Fibroblast of the aortic adventitia (primary cell): ENCODE data around the gene PRSS33. TPM values are rescaled to one million over a fixed set of nuclear protein-coding genes. Genes with fewer than 3 reads are reported as not detected.

Experiments
- DNase-seq: peaks from one replicate; pipeline ENCODE4 v3.0.0-alpha.2; 2010; ENCODE audit warnings: low read depth
- H3K4me3 ChIP-seq: 2 replicates; pipeline ENCODE4 v1.5.1; 2011; ENCODE audit warnings: low read depth, mild to moderate bottlenecking, control low read depth, low read length, moderate library complexity
- total RNA-seq: library from RNA; depleted of rRNA; stranded (reverse); fragments of >200 nt; gene quantifications from 2 replicates; pipeline ENCODE4 v1.2.3, GENCODE V29; 2012; ENCODE audit warnings: low replicate concordance
- TF ChIP-seq, protein P1 (sequence below): IDR thresholded peaks from 2 replicates; pipeline ENCODE4 v1.5.1; 2011; ENCODE audit warnings: mild to moderate bottlenecking, low read length, control low read depth, inconsistent platforms; ENCODE audit not compliant: insufficient read depth

The PRSS33 gene
- total RNA-seq, 1 donor: not detected

DNA sequence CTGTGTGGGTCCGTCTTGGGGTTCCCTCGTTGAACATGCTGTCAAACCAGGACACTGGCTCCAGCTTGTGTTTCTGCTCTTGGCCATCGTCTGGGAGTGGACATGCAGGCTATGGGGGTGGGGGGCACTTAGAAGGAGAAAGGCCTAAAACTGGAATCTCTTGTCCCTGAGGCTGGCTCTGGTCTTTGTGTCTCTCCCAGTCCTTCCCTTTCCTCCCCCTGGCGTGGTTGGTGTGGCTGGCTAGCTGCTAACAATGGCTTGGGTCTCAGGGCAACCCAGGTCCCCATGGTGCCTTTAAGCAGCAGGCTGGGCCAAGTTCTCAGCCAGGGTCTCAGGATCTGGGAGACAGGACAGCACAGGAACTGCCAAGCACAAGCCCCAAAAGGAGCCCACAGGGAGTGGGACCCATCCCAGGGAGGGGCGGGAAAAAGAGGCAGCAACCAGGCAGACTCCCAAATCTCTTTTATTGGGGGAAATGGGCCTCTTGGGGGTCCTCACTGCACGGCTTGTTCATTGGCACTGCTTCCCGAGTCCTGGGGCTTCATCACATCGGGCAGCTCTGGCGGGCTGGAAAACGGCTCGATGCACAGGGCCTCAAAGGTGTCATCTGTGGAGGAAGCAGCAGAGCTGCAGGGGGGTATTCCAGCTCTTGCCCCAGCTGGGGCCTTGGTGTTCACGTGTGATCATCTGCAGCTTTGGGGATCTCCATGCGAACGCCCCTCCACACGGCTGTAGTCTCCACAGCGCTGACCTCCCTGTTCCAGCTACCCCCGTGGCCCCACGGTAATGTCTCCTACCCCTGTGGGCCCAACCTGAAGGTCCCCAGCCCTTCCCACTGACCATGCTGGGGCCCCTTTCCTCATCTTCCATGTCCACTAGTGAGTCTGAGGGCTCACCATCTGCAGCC is 15.6 kb downstream of the PRSS33 start:
- no peak overlapping the region for H3K4me3 ChIP-seq
- TF ChIP-seq, protein P1, sequence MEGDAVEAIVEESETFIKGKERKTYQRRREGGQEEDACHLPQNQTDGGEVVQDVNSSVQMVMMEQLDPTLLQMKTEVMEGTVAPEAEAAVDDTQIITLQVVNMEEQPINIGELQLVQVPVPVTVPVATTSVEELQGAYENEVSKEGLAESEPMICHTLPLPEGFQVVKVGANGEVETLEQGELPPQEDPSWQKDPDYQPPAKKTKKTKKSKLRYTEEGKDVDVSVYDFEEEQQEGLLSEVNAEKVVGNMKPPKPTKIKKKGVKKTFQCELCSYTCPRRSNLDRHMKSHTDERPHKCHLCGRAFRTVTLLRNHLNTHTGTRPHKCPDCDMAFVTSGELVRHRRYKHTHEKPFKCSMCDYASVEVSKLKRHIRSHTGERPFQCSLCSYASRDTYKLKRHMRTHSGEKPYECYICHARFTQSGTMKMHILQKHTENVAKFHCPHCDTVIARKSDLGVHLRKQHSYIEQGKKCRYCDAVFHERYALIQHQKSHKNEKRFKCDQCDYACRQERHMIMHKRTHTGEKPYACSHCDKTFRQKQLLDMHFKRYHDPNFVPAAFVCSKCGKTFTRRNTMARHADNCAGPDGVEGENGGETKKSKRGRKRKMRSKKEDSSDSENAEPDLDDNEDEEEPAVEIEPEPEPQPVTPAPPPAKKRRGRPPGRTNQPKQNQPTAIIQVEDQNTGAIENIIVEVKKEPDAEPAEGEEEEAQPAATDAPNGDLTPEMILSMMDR: no peak
- DNase-seq: no peak

DNA sequence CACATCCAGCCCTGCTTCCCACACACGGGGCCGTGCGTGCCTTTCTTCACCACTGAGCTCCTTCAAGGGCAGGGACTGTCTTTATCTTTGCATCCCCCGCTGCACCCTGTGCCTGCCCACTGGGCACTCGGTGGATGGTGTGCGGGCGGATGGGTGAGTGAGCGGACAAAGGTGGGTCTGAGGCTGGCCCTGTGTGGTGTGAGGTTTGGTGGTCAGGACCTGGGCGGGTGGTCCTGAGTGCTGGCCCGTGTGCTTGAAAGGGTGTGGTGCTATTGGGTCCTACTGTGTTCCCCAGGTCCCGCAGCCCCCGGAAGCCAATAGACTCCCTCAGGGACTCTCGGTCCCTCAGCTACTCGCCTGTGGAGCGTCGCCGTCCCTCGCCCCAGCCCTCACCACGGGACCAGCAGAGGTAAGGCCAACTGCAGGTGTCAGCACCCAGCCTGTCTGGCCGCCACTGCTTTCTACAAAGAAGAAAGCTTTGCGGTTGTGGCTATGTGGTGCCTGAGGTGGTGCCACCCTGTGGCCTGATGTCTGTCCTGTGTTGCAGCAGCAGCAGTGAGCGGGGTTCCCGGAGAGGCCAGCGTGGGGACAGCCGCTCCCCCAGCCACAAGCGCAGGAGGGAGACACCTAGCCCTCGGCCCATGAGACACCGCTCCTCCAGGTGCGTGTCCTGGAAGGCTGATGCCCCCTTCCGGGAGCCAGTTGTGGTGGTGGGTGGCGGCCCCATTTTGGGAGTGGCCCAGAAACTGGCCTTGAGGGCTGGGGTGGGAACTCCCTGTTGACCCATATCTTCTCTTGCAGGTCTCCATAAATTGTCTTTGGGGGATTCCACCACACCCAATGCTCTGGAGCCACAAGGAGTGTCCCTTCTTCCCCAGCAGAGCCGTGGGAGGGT is 17.1 kb downstream of the PRSS33 start:
- DNase-seq: no peak
- no peak overlapping the region for H3K4me3 ChIP-seq
- TF ChIP-seq, protein P1: no peak

DNA sequence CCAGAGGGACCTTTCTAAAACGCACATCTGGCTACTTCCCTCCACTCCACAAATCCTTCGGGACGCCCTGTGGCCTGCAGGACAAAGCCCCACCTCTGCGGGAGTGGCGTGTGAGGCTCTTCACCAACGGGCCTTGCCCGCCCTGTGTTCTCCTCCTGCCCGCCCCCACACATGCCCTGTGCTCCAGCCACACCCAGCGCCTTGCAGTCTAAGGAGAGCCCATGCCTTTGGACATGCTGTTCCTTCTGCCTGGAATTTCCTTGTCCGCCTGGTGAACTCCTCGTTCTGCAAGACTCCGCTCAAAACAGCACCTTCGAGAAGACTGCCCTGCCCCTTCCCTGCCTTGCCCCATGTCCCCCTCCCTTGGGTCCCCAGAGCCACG is 17.7 kb downstream of the PRSS33 start:
- DNase-seq: peak; percentile 18
- H3K4me3 ChIP-seq: no peak overlapping the region
- TF ChIP-seq, protein P1: no peak

DNA sequence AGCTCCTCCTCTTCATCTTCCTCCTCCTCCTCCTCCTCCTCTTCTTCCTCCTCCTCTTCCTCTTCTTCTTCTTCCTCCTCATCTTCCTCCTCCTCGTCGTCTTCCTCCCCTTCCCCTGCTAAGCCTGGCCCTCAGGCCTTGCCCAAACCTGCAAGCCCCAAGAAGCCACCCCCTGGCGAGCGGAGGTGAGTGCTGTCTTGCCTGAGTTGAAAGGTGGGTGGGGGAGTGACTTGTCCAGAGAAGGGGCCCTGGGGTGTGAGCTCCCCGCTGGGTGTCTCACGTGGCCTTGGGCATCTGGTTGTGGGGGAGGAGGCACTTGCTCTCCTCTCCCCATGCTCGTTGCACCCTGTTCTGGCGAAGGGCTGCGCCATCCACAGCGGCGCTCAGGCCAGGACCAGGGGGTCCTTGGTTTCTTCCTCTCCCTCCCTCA is 18.2 kb downstream of the PRSS33 start:
- TF ChIP-seq, protein P1: no peak
- no peak overlapping the region for H3K4me3 ChIP-seq
- no peak for DNase-seq

DNA sequence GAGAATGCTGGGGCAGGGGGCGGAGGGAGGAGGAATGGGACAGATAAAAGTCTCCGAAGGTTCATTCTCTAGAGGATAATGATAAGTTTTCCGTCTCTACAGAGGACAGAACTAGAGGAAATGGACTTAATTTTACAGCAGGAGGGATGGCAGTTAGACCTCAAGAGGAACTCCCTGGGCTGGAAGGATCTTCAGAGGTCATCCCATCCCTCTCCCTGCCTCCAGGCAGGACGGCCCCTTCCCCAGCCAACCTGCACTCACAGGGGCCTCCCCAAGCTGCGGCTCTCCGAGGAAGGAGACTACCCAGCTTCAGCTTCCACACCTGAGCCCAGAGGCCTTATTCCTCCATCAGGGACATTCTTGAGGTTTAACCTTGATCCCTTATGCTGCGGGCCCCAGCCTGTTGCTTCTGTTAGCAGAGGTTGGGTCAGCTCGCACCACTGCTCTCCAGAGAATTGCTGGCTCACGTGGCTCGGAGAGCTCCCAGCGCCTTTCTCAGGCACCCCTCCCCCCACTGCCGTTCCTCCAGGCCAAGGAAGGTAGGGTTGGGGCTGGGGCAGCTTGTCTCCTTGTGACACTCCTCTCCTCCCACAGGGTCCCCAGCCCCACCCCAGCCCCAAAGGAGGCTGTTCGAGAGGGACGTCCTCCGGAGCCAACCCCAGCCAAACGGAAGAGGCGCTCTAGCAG is 18.8 kb downstream of the PRSS33 start:
- H3K4me3 ChIP-seq: no peak overlapping the region
- no peak for DNase-seq

DNA sequence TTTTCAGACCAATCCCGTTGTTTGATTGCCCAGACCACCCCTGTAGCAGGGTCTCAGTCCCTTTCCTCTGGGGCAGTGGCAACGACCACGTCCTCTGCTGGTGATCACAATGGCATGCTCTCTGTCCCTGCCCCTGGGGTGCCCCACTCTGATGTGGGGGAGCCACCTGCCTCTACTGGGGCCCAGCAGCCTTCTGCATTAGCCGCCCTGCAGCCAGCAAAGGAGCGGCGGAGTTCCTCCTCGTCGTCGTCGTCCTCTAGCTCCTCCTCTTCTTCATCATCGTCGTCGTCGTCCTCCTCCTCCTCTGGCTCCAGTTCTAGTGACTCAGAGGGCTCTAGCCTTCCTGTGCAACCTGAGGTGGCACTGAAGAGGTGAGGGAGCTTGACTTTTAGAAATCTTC is 19.5 kb downstream of the PRSS33 start:
- DNase-seq: no peak
- TF ChIP-seq, protein P1: no peak
- no peak overlapping the region for H3K4me3 ChIP-seq

More for the DNA sequence above, 18.8 kb downstream of the PRSS33 start:
- TF ChIP-seq, protein P1: no peak
